ENCODE results near the gene NAV2.
"Not testable (repeated sequence)": the region's sequence is repeated elsewhere in the genome, so short reads cannot be mapped to it uniquely, and the experiment has no call there.

The NAV2 gene

DNA sequence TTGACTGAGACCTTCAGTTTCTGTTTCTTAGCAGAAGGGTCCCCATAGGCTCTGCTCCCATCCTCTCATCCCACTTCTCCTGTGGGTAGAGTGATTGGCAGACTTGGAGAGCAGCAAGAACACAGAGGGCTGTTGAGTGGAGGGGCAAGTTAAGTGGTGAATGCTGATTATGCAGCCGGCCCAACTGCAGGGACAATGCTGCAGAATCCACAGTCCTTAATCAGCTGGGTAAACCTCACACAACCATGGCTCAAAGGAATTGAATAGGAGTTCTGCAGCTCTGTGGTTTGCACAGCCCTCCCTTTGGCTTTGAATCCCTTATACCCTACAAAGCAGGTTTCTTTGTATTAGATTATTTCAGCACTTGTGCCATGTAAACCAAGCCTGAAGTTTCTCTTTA is 161.1 kb downstream of the NAV2 start:
- no peak for DNase-seq

DNA sequence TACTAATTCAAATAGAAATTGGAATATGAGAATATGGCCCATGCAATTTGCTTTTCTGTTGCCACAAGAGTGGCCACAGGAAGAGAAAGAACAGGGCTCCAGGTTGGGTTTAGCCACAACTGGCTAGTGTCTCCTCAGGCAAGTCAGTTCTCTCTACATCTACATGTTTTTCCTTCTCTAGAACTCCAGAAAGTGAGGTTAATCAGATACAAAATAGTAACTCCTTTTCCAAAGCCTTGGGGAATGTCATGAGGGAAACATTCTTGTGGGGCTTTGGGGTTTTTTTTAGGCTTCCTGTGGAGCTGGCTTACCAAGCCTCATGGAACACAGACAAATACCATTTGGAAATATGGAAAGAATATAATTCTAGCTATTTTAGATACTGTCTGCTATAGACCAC is 161.6 kb downstream of the NAV2 start:
- DNase-seq = no peak

DNA sequence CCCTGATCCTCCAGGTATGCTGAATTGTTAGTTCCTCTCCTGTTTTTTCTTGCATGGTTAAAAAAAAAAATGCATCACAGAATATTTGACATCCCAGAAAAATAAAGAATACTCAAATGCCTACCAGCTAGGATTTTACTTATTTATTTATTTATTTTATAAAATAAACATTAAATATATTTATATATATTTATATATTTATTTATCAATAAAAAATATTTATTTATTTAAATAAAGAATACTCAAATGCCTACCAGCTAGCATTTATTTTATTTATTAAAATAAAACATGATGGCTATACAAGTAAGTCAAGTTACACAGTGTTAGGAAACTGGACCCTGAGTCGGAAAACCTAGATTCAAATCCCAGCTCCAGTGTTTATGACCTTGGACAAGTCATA is 164.1 kb downstream of the NAV2 start:
- no peak for DNase-seq

DNA sequence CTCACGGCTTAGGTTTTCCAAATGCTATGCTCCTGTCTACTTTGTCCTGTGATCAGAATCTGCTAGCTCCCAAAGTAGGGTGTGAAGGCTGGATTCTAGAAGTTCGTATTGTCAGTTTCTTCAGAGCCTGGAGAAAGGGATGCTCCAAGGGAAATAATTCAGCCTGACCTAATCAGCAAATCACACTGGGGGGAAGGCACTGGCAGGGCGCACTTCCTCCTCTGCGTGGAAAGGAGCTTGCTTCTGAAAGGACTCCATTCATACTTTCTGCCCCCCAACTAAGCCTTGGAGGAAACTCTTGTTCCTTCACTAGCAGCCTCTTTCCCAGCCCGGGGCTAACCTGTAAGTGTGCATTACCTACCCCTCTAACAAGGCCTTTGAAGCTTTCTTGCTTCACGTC is 165.9 kb downstream of the NAV2 start:
- DNase-seq = no peak

DNA sequence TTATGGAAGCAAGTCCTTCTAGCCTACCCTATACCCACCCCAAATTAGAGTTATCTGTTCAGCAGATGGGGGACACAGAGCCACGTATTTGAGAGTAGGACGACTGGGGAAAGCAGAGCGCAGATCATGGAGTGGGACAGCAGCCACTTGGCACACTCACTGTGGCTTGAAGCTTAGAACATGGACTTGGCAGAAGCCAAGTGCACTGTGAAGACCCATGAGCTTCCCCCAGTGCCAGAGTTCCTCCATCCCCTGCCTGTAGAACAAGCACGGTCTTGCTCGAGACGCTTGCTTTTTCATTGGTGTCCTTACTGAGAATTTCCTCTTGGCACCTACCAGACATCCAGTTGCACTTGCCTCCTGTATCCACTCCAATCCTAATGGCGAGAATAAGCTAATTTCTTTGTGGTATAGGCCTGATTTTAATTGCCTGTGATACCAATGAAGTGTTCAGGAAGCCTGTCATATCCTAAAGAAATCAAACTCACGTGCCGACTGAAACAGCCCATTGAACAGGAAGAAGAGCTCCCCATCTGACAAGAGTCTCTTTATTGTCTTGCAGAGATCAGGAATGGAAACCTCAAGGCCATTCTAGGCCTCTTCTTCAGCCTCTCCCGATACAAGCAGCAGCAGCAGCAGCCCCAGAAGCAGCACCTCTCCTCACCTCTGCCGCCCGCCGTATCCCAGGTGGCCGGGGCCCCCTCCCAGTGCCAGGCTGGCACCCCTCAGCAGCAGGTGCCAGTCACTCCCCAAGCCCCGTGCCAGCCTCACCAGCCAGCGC is 166.9 kb downstream of the NAV2 start:
- no peak for DNase-seq

DNA sequence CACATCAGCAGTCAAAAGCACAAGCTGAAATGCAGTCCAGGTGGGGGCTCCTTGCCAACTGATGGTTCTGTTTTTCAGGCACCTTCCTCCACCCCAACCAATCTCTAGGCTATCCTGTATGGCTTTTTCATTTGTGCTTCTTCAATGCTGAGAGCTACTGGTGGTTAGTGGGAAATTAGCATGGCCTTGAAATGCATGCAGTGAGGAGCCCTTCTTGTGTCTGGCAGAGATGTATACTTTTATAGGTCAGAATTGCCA is 167.4 kb downstream of the NAV2 start:
- no peak for DNase-seq

DNA sequence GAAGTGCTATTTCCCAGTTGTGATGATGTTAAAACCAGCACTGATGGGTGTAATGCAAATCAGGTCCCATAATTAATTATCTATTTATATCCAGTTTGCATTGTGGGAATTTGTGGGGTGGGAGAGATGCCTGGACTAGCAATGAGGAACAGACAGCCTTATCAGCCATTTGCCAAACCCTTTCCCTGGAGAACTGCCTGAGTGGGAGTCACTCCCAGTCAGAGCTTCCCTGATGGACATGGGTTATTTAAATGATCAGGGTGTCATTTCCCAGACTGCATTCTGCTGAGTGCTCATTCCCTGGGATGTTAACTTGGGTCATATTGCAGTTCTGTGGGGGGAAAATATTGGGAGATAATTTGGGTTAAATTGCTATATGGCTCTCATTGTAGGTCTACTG is 168.5 kb downstream of the NAV2 start:
- DNase-seq = no peak

DNA sequence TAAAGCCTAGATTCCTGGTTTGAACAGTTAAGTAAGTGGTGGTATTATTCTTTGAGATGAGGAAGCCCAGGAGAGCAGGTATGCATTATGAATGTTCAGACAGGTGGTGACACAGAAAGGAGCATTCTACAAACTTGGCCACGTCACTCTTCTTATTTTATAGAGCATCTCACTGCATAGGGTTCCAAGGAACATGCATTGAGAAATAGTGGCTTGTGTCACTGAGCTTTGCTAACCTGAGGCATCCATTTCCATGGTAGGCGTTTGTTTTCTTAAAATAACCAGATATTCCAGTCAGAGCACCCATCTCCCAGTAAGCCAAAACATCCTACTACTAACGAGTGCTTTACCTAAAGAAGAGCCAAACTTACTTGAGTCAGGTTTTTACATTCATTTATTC is 169.7 kb downstream of the NAV2 start:
- no peak for DNase-seq

DNA sequence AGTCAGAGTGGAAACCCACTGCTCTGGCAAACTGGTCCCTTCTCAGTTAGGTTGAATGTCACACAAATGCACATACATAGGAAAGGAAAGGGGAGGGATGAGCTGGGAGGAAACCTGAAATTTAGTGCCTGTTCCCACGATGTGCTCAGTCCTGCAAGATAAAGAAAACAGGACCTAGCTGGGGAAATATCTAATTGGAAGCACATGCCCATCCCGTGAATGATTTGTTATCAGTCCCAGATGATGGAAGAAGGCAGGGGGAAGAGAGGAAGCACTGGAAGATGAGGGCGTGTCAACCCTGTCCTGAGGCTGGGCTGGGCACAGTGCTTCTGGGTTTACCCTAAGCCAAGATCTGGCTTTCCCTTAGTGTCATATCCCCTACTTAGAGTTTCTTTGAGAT is 173.9 kb downstream of the NAV2 start:
- DNase-seq = no peak

DNA sequence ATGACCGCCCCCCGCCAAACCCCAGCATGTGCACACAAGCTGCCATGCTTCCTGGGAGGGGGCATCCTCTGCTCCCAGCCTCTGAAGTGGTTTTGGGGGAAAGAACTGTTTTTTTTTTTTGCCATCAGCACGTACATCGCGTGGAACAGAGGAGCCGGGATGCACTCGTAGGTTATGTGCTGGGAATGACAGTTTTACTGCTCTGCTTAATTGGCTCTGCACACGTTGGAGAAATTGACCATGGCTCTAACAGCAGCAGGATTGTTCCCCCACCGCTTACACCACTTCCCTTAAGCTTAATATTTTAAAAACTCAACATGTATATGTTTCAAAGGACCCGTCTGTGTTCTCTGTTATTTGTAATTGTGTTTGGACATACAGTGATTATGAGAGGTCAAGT is 175.2 kb downstream of the NAV2 start:
- no peak for DNase-seq

DNA sequence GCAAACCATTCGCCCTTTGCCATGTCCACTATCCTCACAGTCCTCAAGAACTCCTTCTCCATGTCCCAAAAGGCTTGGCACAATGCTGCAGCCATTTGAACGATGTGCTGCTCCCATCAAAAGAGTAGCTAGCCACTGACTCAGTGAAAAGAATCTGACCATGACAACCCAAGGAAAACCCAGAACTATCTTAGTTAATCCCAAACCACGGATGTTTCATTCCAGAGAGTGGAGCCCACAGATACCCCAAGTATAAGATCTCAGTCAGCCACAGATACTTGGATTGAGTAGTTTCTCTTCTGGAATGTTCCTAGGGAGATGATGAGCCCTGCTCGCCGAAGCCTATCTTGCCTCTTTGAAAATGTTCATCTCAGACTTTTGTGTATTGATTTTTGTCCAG is 176.9 kb downstream of the NAV2 start:
- no peak for DNase-seq

DNA sequence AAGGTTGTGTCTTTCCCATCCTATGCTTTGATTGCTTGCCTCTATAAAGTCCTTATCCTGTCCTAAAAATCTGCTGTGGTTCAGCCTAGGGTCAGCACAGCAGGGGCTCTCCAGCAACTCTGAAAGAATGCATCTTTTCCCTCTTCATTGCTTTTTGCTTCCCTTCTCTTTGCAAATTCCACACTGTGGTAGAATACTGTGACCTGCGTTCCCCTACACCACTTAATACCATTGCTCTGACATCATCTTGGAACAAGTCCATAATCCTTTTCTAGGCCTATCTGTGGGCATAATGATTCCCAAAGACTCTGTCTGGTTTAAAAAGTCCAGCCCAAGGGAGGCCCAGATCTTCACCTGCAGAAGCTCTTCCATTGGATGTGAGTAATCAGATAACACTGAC is 177.7 kb downstream of the NAV2 start:
- DNase-seq = no peak

DNA sequence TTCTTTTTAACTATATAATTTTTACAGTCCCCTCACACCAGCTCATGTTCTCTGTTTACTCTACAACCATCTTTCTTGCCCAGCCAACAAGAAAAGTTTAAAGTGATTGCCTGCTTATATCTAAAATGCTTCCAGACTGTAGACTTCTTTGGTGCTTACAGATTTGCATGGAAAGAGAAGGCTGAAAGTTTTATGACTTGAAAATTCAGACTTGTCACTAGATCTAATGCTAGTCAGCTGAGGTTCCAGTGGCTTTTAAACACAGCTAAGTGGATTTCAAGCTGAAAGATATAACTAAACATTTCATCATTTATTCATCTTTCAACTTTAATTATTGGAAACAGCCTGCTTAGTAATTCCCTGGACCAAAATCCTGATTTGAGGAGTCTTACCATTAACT is 178.4 kb downstream of the NAV2 start:
- DNase-seq = no peak

DNA sequence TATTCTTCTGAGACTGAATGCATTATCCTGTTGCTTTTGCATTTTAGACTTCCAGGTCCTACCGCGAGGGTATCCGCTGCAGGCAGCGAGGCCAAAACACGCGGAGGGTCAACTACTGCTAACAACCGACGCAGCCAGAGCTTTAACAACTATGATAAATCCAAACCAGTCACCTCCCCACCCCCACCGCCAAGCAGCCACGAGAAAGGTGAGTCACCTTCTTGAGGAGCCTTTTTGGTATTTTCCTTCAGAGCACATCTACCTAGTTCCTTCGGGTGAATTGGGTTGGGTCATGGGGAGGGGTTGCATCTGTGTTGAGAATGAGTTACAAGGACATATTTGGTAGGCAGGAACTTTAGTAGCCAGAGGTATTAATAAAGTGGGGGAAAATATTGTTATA is 179.8 kb downstream of the NAV2 start:
- DNase-seq = no peak

DNA sequence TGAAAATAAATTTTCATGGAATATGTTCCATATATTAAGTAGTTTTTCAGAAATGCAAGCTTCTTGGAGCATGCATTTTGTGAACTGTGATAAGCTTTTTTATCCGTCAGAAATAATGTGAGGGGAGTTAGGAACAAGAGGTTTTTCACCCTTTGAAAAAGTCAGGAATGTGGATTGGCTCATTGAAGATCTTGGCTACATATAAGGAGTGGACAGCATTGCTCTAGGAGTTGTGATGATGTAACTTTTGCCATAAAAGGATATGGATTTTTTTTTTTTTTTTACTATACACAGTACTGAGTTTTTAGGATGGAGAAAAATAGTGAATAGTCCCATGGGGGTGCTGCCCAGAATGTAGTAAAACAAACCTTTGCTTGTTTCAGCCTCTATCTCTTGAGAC is 180.2 kb downstream of the NAV2 start:
- DNase-seq = no peak

DNA sequence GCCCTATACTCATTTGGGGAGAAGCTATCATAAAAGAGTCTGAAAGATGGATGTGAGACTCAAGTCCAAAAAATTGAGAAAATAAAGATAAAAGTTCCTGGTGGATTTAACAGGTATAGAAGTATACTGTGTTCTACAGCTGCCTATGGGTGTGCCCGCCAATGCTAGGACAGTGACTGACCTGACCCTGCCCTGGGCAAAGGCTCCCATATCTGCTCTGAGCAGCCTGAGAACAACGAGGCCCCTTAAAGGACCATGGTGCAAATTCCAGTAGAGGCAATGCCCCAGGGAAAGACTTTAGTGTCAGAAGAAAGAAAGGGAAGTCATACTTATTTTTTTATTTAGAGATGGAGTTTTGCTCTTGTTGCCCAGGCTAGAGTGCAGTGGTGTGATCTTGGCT is 181.8 kb downstream of the NAV2 start:
- no peak for DNase-seq

DNA sequence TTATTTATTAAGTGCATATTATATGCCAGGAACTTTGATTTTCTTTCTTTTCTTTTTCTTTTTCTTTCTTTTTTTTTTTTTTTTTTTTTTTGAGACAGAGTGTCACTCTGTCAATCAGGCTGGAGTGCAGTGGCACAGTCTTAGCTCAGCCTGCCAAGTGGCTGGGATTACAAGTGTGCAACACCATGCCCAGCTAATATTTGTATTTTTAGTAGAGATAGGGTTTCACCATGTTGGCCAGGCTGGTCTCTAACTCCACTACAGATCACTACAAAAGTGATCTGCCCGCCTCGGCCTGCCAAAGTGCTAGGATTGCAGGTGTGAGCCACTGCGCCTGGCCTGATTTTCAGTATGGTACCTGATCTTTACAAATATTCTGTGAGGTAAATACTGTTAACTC is 182.4 kb downstream of the NAV2 start:
- DNase-seq = not testable (repeated sequence)

DNA sequence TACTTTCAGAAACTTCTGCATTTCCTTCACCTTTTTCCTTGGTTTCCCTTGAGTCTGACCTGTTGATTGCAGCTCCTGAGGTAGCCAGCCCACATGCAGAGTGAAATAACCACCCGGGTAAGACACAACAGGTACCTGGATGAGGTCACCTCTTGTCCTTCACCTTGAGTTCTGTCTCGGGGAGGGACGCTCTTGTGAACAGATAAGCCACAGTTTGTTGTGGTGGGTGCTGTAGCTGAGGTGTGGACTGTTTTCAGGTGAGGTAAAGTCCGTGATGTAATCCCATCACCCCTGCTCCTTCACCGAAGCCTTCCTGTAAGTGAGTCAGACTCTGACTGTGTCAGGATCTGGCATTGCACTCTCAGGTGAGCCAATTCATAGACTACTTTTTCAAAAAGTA is 183.1 kb downstream of the NAV2 start:
- DNase-seq = no peak

DNA sequence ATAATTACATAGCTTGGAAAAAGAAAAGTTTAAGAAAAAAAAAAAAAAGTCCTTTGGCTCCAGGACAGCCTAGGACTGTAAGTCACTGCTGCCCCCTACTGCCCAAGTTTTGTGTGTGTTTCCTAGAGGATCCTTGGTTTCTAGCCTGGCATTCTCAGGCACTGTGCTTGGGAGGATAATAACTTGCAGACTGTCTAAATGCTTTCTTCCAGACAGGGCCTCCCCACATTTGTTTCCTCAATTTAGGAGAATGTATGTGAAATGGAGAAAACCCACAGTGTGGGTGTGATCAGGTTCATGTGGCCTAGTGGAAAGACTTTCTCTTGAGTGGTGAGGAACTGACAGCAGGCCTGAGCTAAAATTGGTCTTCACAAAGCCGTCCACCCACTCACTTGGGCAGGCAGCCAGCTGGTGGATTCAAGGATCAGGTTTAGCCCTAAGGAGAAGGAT is 191.0 kb downstream of the NAV2 start:
- DNase-seq = peak; percentile 25

DNA sequence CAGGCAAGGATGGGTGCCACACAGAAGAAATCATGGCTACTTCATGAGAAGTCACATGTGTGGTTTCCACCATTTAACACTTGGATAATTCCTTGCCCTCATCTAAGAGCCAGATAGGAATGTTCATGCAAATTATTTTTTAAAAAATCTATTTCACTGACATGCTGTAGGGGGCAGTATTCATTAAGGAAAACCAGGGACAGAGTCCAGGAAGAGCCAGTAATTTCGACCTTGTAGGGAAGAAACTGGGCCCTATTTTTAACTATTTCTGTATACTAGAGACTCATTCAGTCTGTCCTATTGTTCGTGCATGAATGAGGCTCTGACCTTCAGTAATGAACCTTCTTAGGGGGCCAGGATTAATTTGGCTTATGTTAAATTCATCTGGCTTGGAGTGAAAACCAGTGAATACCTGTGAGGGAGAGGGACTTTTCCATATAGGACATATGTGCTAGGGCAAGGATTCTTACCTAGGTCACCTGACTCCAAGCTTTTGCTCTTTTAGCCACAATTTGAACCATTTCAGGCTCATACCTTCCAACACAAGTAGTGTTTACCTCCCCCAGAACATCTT is 192.7 kb downstream of the NAV2 start:
- DNase-seq = no peak

DNA sequence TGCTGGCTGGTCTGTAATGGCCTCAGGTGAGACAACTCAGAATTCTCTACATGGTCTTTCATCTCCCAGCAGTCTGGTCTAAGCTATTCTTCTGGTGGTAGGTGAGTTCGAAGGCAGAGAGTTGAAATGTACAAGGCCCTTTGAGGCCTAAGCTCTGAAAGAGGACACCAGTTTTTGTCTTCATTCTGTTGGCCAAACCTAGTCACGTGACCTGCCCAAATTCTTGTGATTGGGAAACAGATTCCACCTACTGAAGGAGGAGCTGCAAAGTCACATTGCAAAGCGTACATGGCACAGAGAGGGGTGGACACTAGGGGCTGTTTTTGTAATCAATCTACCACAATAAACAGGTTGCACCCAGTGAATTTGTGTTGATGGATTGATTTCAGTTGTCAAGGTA is 193.5 kb downstream of the NAV2 start:
- DNase-seq = no peak

DNA sequence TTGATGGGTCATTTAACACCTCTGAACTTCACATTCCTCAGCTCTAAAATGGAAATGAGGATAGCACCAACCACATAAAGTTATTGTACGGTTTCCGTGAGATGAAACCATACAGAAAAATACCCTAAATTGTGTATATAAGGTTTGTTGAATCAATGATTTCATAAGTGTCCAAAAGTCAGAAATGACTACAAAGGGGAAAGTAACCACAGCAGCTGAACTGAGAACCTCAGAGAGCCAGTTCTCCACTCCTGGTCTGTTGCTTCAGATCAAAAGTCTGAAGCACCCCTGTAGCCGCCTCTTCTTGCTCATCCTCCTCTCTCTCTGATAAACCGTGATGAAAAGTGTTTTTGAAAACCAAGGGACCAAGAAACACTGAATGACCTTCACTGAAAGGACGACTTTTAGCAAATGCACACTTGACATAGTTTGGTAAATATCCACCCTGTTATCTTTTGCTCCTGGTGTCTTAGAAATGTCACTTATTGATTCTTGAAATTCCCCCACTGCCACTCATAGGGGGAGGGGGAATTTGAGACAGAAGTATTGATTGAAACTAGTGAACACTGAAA is 194.5 kb downstream of the NAV2 start:
- no peak for DNase-seq

DNA sequence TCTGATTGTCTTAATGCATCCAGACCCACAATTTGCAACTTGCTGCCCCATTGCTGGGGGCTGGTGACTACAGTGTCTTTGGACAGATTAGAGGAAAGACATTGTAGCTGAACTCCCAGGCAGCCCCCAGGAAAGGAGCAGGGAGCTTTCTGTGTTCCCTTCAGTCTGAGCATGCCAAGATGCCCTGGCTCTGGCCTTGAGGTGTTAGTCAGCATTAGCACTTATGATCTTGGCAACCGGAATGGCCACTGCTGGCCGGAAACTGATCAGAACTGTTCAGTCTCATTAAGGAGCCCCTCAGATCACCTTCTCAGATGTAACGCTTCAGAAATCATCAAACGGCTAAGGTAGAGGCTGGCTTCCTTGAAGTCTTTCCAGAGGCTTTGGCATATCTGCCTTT is 195.2 kb downstream of the NAV2 start:
- no peak for DNase-seq

DNA sequence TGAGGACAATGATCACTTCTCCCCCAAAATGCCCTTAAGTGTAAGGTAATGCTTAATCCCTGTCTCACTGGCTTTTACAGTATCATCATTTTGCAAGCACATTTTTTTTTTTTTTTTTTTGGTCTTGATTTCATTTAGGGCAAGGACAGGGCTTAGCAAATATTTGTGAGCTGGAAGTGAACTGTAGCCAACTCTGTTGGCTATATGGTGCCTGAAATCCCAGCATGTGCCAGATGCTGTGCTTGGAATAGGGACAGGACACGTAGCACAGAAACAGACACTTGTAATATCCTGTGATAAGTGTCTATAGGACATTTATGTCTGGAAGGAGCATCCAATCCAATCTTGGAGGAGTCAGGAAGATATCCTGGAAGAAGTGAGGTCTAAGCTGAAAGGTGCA is 198.3 kb downstream of the NAV2 start:
- no peak for DNase-seq
